WTC11 (cell line): Measurements from ENCODE around the gene SCO2. TPM values are rescaled to one million over a fixed set of nuclear protein-coding genes. Genes with fewer than 3 reads are reported as not detected.

ENCODE experiments used
- ATAC-seq: fragments of 200-7000 bp; cut with Tn5 transposase; 2 replicates; pipeline ENCODE4 v1.10.0; 2021; ENCODE audit warnings: mild to moderate bottlenecking, moderate library complexity
- CTCF ChIA-PET: fragments of 300-600 bp; sonication (Branson Sonifier 250); formaldehyde crosslinking; loops from one replicate; lab custom pipeline; 2021; ENCODE audit warnings: antibody characterized with exemption; lab: Charles Lee
- POLR2A ChIA-PET: fragments of 350-600 bp; sonication (Branson Sonifier 250); formaldehyde crosslinking; loops from one replicate; lab custom pipeline; 2021; ENCODE audit warnings: antibody characterized with exemption; lab: Charles Lee
- DNase-seq: peaks from one replicate; pipeline ENCODE4 v3.0.0; 2021; ENCODE audit warnings: low spot score
- H3K27ac Mint-ChIP-seq: 2 replicates; pipeline ENCODE4 v1.8.0; 2021; ENCODE audit warnings: mixed read lengths
- H3K27me3 Mint-ChIP-seq: 2 replicates; pipeline ENCODE4 v1.8.0; 2021; ENCODE audit warnings: low read depth, mild to moderate bottlenecking, moderate library complexity, mixed read lengths
- H3K36me3 Mint-ChIP-seq: 2 replicates; pipeline ENCODE4 v1.8.0; 2021; ENCODE audit warnings: mixed read lengths
- H3K4me1 Mint-ChIP-seq: 2 replicates; pipeline ENCODE4 v1.8.0; 2022; ENCODE audit warnings: mixed read lengths
- H3K4me3 Mint-ChIP-seq: 2 replicates; pipeline ENCODE4 v1.8.0; 2021; ENCODE audit warnings: mild to moderate bottlenecking, moderate library complexity, mixed read lengths
- H3K9me3 Mint-ChIP-seq: 2 replicates; pipeline ENCODE4 v1.8.0; 2021; ENCODE audit warnings: mixed read lengths
- ATF6 ChIP-seq: sonication (generic); formaldehyde crosslinking; IDR thresholded peaks from 2 replicates; pipeline ENCODE4 v1.8.1; 2023; ENCODE audit warnings: mild to moderate bottlenecking, missing genetic modification reagents
- CREB1 ChIP-seq: sonication (generic); formaldehyde crosslinking; IDR thresholded peaks from 2 replicates; pipeline ENCODE4 v1.8.0; 2023; ENCODE audit warnings: mild to moderate bottlenecking, missing genetic modification reagents
- E2F1 ChIP-seq: sonication (generic); formaldehyde crosslinking; IDR thresholded peaks from 2 replicates; pipeline ENCODE4 v1.8.0; 2022; ENCODE audit warnings: mild to moderate bottlenecking, missing genetic modification reagents
- GABPB1 ChIP-seq: sonication (generic); formaldehyde crosslinking; IDR thresholded peaks from 2 replicates; pipeline ENCODE4 v1.8.1; 2023; ENCODE audit warnings: mild to moderate bottlenecking, missing genetic modification reagents
- GRHL2 ChIP-seq: fragments of 250-450 bp; sonication (Bioruptor Pico); IDR thresholded peaks from 2 replicates; pipeline ENCODE4 v1.8.0; 2022; ENCODE audit warnings: mild to moderate bottlenecking, moderate library complexity; ENCODE audit not compliant: insufficient replicate concordance, severe bottlenecking
- GTF2I ChIP-seq: fragments of 250-450 bp; sonication (Bioruptor Pico); conservative IDR thresholded peaks from 2 replicates; pipeline ENCODE4 v1.4.0; 2021; ENCODE audit warnings: mild to moderate bottlenecking
- IRF1 ChIP-seq: sonication (generic); formaldehyde crosslinking; IDR thresholded peaks from 2 replicates; pipeline ENCODE4 v1.8.0; 2023; ENCODE audit warnings: missing genetic modification reagents
- JAZF1 ChIP-seq: fragments of 250-450 bp; sonication (Bioruptor Pico); IDR thresholded peaks from 2 replicates; pipeline ENCODE4 v1.9.0; 2021; ENCODE audit warnings: moderate library complexity, mild to moderate bottlenecking, inconsistent platforms
- JUN ChIP-seq: sonication (generic); formaldehyde crosslinking; IDR thresholded peaks from 2 replicates; pipeline ENCODE4 v1.8.0; 2023; ENCODE audit warnings: mild to moderate bottlenecking, missing genetic modification reagents
- MLX ChIP-seq: sonication (generic); formaldehyde crosslinking; IDR thresholded peaks from 2 replicates; pipeline ENCODE4 v1.8.1; 2023; ENCODE audit warnings: mild to moderate bottlenecking, missing genetic modification reagents, moderate library complexity
- MXD4 ChIP-seq: fragments of 250-450 bp; sonication (Bioruptor Pico); IDR thresholded peaks from 2 replicates; pipeline ENCODE4 v1.8.0; 2021; ENCODE audit warnings: mild to moderate bottlenecking, moderate library complexity, borderline replicate concordance
- PRDM15 ChIP-seq: sonication (generic); formaldehyde crosslinking; IDR thresholded peaks from 2 replicates; pipeline ENCODE4 v1.8.0; 2022; ENCODE audit warnings: missing genetic modification reagents
- PREB ChIP-seq: sonication (generic); formaldehyde crosslinking; IDR thresholded peaks from 2 replicates; pipeline ENCODE4 v1.8.1; 2022; ENCODE audit warnings: mild to moderate bottlenecking, missing genetic modification reagents, moderate library complexity, borderline replicate concordance
- RORB ChIP-seq: fragments of 250-450 bp; sonication (Bioruptor Pico); IDR thresholded peaks from 2 replicates; pipeline ENCODE4 v1.9.0; 2021; ENCODE audit warnings: mild to moderate bottlenecking
- TCF7 ChIP-seq: sonication (generic); formaldehyde crosslinking; IDR thresholded peaks from 2 replicates; pipeline ENCODE4 v1.8.0; 2022; ENCODE audit warnings: mild to moderate bottlenecking, low read depth, missing genetic modification reagents, moderate library complexity
- ZNF121 ChIP-seq: sonication (generic); formaldehyde crosslinking; IDR thresholded peaks from 2 replicates; pipeline ENCODE4 v1.8.0; 2023; ENCODE audit warnings: missing genetic modification reagents
- ZNF317 ChIP-seq: sonication (generic); formaldehyde crosslinking; IDR thresholded peaks from 2 replicates; pipeline ENCODE4 v1.8.1; 2023; ENCODE audit warnings: low read depth, mild to moderate bottlenecking, moderate library complexity, missing genetic modification reagents, borderline replicate concordance
- ZNF396 ChIP-seq: fragments of 250-450 bp; sonication (Bioruptor Pico); IDR thresholded peaks from 2 replicates; pipeline ENCODE4 v1.8.0; 2021; ENCODE audit warnings: mild to moderate bottlenecking, moderate library complexity, borderline replicate concordance
- ZNF423 ChIP-seq: fragments of 250-450 bp; sonication (Bioruptor Pico); IDR thresholded peaks from 2 replicates; pipeline ENCODE4 v2.1.2; 2022; ENCODE audit warnings: mild to moderate bottlenecking, moderate library complexity
- ZNF671 ChIP-seq: fragments of 250-450 bp; sonication (Bioruptor Pico); IDR thresholded peaks from 2 replicates; pipeline ENCODE4 v1.8.0; 2021; ENCODE audit warnings: mild to moderate bottlenecking
- total RNA-seq: library from RNA; stranded (reverse); gene quantifications from 3 replicates; pipeline ENCODE4 v1.2.3, GENCODE V29; 2021
- TF ChIP-seq, protein P1 (sequence below): sonication (generic); formaldehyde crosslinking; IDR thresholded peaks from 2 replicates; pipeline ENCODE4 v1.8.0; 2022; ENCODE audit warnings: mild to moderate bottlenecking, missing genetic modification reagents

Gene SCO2
- total RNA-seq, 1 experiment from 2014 or later: not detected

- ChIA-PET CTCF (interaction anchor here (0.6 to 1.1 kb wide), 2 partner anchors 36 to 60 kb away, joined by 3 to 5 read pairs; partner anchors contain the start of gene SCO2), POLR2A (no interaction called here)
- no peak for ATAC-seq
- Mint-ChIP-seq H3K4me3 (peak overlapping the region; percentile 47), H3K27ac (no peak overlapping the region), H3K36me3 (no peaks in the 10 kb centered on the region), H3K9me3 (no peaks in the 10 kb centered on the region), H3K27me3 (peaks cover 39% of the 10 kb centered on the region), H3K4me1 (peaks cover 10% of the 10 kb centered on the region)
- DNase-seq: no peak
- TF ChIP-seq GABPB1 (CRISPR knock-in tag) (no peak), PREB (CRISPR knock-in tag) (no peak), GTF2I (CRISPR knock-in tag) (no peak)
Observed at GRCh38 chr22:50561401-50562358, 36.3 kb upstream of the SCO2 start.

GRCh38 chr22:50560034-50560433, 34.6 kb upstream of the SCO2 start:
- DNase-seq (no peak), ATAC-seq (no peak)
- TF ChIP-seq ZNF121 (CRISPR knock-in tag): no peak
- TF ChIP-seq GTF2I (CRISPR knock-in tag): no peak
- no peak for TF ChIP-seq CREB1 (CRISPR knock-in tag)
- CTCF ChIA-PET: no interaction called here
- no peaks in the 10 kb centered on the region for H3K36me3 Mint-ChIP-seq
- no peaks in the 10 kb centered on the region for H3K9me3 Mint-ChIP-seq
- peaks cover 20% of the 10 kb centered on the region for H3K4me1 Mint-ChIP-seq
- no peak overlapping the region for H3K27ac Mint-ChIP-seq
- POLR2A ChIA-PET: no interaction called here
- no peak overlapping the region for H3K4me3 Mint-ChIP-seq
- H3K27me3 Mint-ChIP-seq: peaks cover 39% of the 10 kb centered on the region

- ChIA-PET POLR2A (no interaction called here), CTCF (no interaction called here)
- Mint-ChIP-seq H3K27me3 (peaks cover 25% of the 10 kb centered on the region), H3K36me3 (no peaks in the 10 kb centered on the region), H3K4me3 (no peak overlapping the region), H3K9me3 (no peaks in the 10 kb centered on the region), H3K4me1 (peaks cover 14% of the 10 kb centered on the region), H3K27ac (no peak overlapping the region)
- ATAC-seq (no peak), DNase-seq (no peak)
- TF ChIP-seq GRHL2 (no peak), ZNF423 (no peak), ZNF671 (no peak), JUN (CRISPR knock-in tag) (no peak), ATF6 (CRISPR knock-in tag) (no peak), MLX (CRISPR knock-in tag) (no peak), ZNF396 (no peak), E2F1 (no peak), ZNF317 (no peak), TCF7 (CRISPR knock-in tag) (no peak), IRF1 (CRISPR knock-in tag) (no peak), RORB (CRISPR knock-in tag) (no peak), MXD4 (CRISPR knock-in tag) (no peak), PRDM15 (CRISPR knock-in tag) (no peak), GTF2I (CRISPR knock-in tag) (no peak), JAZF1 (no peak)
- TF ChIP-seq, protein P1, sequence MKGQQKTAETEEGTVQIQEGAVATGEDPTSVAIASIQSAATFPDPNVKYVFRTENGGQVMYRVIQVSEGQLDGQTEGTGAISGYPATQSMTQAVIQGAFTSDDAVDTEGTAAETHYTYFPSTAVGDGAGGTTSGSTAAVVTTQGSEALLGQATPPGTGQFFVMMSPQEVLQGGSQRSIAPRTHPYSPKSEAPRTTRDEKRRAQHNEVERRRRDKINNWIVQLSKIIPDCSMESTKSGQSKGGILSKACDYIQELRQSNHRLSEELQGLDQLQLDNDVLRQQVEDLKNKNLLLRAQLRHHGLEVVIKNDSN (CRISPR knock-in tag): no peak
Observed at GRCh38 chr22:50556703-50557102, 31.3 kb upstream of the SCO2 start.
